Liver (tissue), 9 donors: ENCODE results near the gene DDX50. TPM values are rescaled to one million over a fixed set of nuclear protein-coding genes. Genes with fewer than 3 reads are reported as not detected.

Source experiments
- DNase-seq: peaks from one replicate; pipeline ENCODE4 v3.0.0-alpha.2; 2017; ENCODE audit warnings: low spot score
- H3K27ac ChIP-seq, 2 donors: one replicate each; pipeline ENCODE4 v1.7.0; 2013; ENCODE audit warnings: inconsistent platforms in 2 of 2, low read length in 2 of 2, control low read depth in 1 of 2, low read depth in 1 of 2, mild to moderate bottlenecking in 1 of 2
- H3K27me3 ChIP-seq, 4 donors: one replicate each; pipeline versions ENCODE4 v1.6.1 to v1.7.0; 2013; ENCODE audit warnings: low read length in 3 of 4, inconsistent platforms in 1 of 4, mild to moderate bottlenecking in 1 of 4, moderate library complexity in 1 of 4; ENCODE audit not compliant: control insufficient read depth in 4 of 4, insufficient read depth in 4 of 4
- H3K36me3 ChIP-seq, 4 donors: one replicate each; pipeline versions ENCODE4 v1.6.1 to v1.7.0; 2013; ENCODE audit warnings: low read length in 3 of 4, mild to moderate bottlenecking in 3 of 4, low read depth in 1 of 4, moderate library complexity in 1 of 4; ENCODE audit not compliant: control insufficient read depth in 4 of 4, insufficient read depth in 3 of 4
- H3K4me1 ChIP-seq, 4 donors: one replicate each; pipeline versions ENCODE4 v1.6.1 to v1.7.0; 2013; ENCODE audit warnings: low read length in 3 of 4, mild to moderate bottlenecking in 3 of 4, moderate library complexity in 1 of 4; ENCODE audit not compliant: control insufficient read depth in 4 of 4, insufficient read depth in 4 of 4
- H3K4me3 ChIP-seq, 3 donors: one replicate each; pipeline versions ENCODE4 v1.6.1 to v1.7.0; 2013; ENCODE audit warnings: low read length in 3 of 3, control low read depth in 1 of 3, low read depth in 1 of 3, mild to moderate bottlenecking in 1 of 3
- H3K9ac ChIP-seq, 2 donors: one replicate each; pipeline ENCODE4 v1.7.0; 2013; ENCODE audit warnings: low read length in 2 of 2, mild to moderate bottlenecking in 2 of 2, moderate library complexity in 2 of 2, control low read depth in 1 of 2, low read depth in 1 of 2
- H3K9me3 ChIP-seq, 4 donors: one replicate each; pipeline versions ENCODE4 v1.6.1 to v1.7.0; 2013; ENCODE audit warnings: low read length in 3 of 4; ENCODE audit not compliant: control insufficient read depth in 4 of 4
- GABPA ChIP-seq, 2 donors: IDR thresholded peaks in 1 of 2; conservative IDR thresholded peaks in 1 of 2; 2 replicates each; pipeline ENCODE4 v1.6.1; 2016; ENCODE audit warnings: antibody characterized with exemption in 2 of 2, mild to moderate bottlenecking in 1 of 2, moderate library complexity in 1 of 2
- HNF4A ChIP-seq, 2 donors: conservative IDR thresholded peaks; 2 replicates each; pipeline ENCODE4 v1.6.1; 2016; ENCODE audit warnings: antibody characterized with exemption in 2 of 2, mild to moderate bottlenecking in 2 of 2
- HNF4G ChIP-seq: IDR thresholded peaks from 2 replicates; pipeline ENCODE4 v1.6.1; 2016; ENCODE audit warnings: antibody characterized with exemption
- REST ChIP-seq: IDR thresholded peaks from 2 replicates; pipeline ENCODE4 v1.6.1; 2016; ENCODE audit warnings: antibody characterized with exemption, mild to moderate bottlenecking
- SP1 ChIP-seq: IDR thresholded peaks from 2 replicates; pipeline ENCODE4 v1.6.1; 2018; ENCODE audit warnings: antibody characterized with exemption, mild to moderate bottlenecking
- TAF1 ChIP-seq: conservative IDR thresholded peaks from 2 replicates; pipeline ENCODE4 v1.6.1; 2016; ENCODE audit warnings: antibody characterized with exemption, mild to moderate bottlenecking
- WGBS: extraction: QIAGEN DNeasy Blood & Tissue Kit; methylation state at CpG from one replicate; pipeline ENCODE4 v1.1.7; 2013; 5-methylcytosine and 5-hydroxymethylcytosine counted together
- polyA plus RNA-seq, 2 donors: library from polyadenylated mRNA; stranded (reverse) in 1 of 2; unstranded in 1 of 2; fragments of 200-250 nt in 1 of 2; fragments of >200 nt in 1 of 2; fragmentation: Nextera tagmentation in 1 of 2; extraction: Ambion mirVana in 1 of 2; gene quantifications; one replicate each; pipeline versions ENCODE4 v1.2.1 to v1.2.3, GENCODE V29; 2013 to 2015
- total RNA-seq, 2 donors: library from RNA; depleted of rRNA; stranded (reverse); fragments of >200 nt; gene quantifications; one replicate each; pipeline ENCODE4 v1.2.3, GENCODE V29; 2014
- TF ChIP-seq, protein P1 (sequence below): fragments of 150-350 bp; IDR thresholded peaks from 2 replicates; pipeline ENCODE4 v1.5.1; 2017; ENCODE audit warnings: improper control_type of control experiment, low read depth, low read length; ENCODE audit not compliant: missing input control
- TF ChIP-seq, protein P2 (sequence below): IDR thresholded peaks from 2 replicates; pipeline ENCODE4 v1.6.1; 2016; ENCODE audit warnings: antibody characterized with exemption
- donor health status: healthy.
- donor health status: healthy.
- donor health status: healthy.
- donor health status: healthy.
- donor health status: healthy.

The DDX50 gene
- total and polyA plus RNA-seq, 4 donors, result 7.0 to 18.8 (median 10.5) TPM

- DNase-seq, result no peak
- Histone ChIP-seq H3K9me3 (no peaks in the 10 kb centered on the region), H3K36me3 (no peaks in the 10 kb centered on the region), H3K4me3 (peak overlapping the region; percentile 39 to 81 (median 71)), H3K27me3 (no peaks in the 10 kb centered on the region), H3K27ac (peak overlapping the region; percentile 97 to 99), H3K9ac (peak overlapping the region; percentile 78 to 93), H3K4me1 (peaks cover 0 to 20% (median 13%) of the 10 kb centered on the region in 4 donors)
- TF ChIP-seq REST, result peak; percentile 91
- peak; percentile 95 for TF ChIP-seq TAF1
- TF ChIP-seq HNF4G, result no peak
- WGBS, result 5% methylated on average over 40 of the region's 40 CpGs
Measured at GRCh38 chr10:68900427-68901104, 549 bp upstream of the DDX50 start.

GRCh38 chr10:68902382-68902781 lies 1.3 kb downstream of the DDX50 start:
- H3K27ac ChIP-seq, result no peak overlapping the region
- peaks cover 0 to 20% (median 12%) of the 10 kb centered on the region in 4 donors for H3K4me1 ChIP-seq
- DNase-seq, result no peak
- no peaks in the 10 kb centered on the region for H3K9me3 ChIP-seq
- no peak for TF ChIP-seq GABPA (IDR thresholded peaks at IDR 0.05 in 1 of 2, conservative IDR thresholded peaks at IDR 0.05 in 1 of 2)
- no peak for TF ChIP-seq SP1
- no peak for TF ChIP-seq HNF4G
- TF ChIP-seq, protein P1, sequence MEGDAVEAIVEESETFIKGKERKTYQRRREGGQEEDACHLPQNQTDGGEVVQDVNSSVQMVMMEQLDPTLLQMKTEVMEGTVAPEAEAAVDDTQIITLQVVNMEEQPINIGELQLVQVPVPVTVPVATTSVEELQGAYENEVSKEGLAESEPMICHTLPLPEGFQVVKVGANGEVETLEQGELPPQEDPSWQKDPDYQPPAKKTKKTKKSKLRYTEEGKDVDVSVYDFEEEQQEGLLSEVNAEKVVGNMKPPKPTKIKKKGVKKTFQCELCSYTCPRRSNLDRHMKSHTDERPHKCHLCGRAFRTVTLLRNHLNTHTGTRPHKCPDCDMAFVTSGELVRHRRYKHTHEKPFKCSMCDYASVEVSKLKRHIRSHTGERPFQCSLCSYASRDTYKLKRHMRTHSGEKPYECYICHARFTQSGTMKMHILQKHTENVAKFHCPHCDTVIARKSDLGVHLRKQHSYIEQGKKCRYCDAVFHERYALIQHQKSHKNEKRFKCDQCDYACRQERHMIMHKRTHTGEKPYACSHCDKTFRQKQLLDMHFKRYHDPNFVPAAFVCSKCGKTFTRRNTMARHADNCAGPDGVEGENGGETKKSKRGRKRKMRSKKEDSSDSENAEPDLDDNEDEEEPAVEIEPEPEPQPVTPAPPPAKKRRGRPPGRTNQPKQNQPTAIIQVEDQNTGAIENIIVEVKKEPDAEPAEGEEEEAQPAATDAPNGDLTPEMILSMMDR, result no peak
- no peak for TF ChIP-seq HNF4A (conservative IDR thresholded peaks at IDR 0.05)
- TF ChIP-seq REST, result no peak
- TF ChIP-seq, protein P2, sequence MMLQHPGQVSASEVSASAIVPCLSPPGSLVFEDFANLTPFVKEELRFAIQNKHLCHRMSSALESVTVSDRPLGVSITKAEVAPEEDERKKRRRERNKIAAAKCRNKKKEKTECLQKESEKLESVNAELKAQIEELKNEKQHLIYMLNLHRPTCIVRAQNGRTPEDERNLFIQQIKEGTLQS, result no peak
- no peaks in the 10 kb centered on the region for H3K27me3 ChIP-seq
- peaks cover 0 to 8% (median 3%) of the 10 kb centered on the region in 4 donors for H3K36me3 ChIP-seq
- H3K9ac ChIP-seq, result peak overlapping the region; percentile 9 to 93
- 76% methylated on average over 5 of the region's 5 CpGs for WGBS
- H3K4me3 ChIP-seq, result no peak overlapping the region
